Hypothalamus (tissue), 51 donors: ENCODE measurements around the gene CALD1.

ENCODE experiments used
- DNase-seq, 51 donors: peaks; one replicate each; lab custom pipeline; 2025; lab: John Stamatoyannopoulos, UW

CALD1 gene

DNA sequence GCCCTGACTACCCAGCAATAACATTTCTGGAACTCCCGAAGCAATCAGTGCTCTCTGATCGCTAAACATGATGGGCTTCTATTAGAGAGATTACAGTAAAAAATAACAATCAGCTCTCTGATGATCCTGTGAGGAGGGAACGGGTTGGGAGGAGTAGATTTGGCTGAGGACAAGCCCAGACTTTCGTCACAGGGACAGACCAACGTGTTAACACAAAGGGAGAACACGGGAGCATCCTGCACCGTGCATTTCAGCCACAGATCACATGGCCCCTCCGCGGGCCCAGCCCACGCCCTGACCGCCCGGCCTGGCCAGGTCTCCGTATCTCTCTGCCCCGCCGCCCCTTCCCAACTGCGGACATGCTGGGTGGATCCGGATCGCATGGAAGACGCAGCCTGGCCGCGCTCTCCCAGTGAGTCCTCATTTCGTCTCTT, 111.8 kb downstream of the CALD1 start:
- peak in 49 of 51 donors; percentile 27 to 89 (median 68) for DNase-seq

DNA sequence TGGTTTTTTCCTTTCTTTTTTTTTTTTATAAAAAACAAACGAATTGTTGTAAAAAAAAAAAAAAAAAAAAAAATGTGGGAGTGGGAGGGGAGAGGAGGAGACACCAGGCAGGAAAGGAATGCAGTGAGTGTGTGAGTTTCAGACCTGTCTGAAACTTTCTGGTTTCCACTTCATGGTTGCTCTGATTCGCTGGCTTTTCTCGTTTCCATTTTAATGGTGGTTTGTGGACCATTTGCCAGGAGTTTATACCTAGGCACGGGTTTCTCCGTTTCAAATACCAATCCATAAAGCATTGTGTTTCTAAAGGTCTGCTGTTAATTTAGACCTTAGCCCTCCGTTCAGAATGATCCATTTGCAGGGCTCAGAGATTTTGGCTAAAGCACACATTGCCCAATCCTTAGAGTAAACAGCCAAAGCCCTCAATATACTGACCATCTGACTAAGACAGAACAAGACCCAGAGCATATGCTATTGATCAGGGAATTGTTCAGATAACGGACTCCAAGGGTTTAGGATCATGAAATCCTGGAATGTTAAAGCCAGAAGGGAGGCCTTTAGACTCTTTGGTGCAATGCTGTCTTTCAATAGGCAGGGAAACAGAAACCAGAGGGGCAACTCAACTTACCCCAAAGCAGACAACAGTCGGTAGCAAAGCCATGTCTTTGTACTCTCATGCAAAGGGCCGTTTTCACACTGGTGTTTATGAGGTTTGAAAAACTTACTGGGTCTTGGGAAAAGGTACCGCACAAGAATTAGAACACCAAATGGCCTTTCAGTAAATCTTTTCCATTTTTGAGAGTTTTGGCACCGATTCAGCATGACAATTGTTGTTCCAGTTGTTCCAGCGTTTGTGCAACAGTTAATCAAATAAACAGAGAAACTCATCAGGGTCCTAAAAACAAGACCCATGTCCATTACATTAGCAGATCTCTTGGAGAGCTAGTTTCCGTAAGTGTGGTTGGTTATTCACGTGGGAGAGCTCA, 112.6 kb downstream of the CALD1 start:
- DNase-seq, result peak in 3 of 51 donors; percentile 25 to 76 (median 26)

DNA sequence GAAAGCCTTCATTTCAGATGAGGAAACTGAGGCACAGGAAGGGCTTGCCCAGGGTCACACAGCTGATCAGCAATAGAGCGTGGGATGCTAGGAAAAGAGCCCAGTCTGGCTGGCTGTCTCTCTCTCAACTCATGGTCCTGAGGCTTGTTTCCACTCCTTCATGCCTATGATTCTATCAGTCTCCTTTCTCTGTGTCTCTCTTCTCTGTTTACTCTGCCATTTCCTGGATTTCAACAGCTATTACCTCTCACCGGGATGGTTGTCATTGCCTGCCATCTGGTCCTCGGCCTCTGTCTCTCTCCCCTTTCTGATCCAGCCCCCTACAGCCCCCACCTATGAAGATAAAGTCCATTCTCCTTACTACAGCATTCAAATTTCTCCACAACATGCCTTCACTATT, 113.5 kb downstream of the CALD1 start:
- peak in 1 of 51 donors; percentile 13 for DNase-seq

DNA sequence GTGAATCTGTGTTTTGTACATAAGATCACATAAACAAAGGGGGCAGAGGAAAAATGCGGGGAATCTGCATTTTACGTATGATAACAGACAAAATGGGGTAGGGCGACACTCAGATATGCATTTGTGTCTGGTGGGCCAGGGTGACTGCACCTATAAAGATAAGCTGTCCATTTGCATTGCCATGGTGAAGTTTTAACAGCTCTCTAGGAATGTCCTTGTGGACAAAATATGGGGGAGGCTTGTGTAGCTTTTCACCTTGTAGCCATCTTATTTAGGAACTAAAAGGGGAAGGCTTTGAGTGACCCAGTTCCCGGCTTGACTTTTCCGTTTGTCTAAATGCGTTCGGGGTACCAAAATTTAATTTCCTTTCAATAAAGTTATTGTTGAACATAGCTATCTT, 114.5 kb downstream of the CALD1 start:
- no peak for DNase-seq

DNA sequence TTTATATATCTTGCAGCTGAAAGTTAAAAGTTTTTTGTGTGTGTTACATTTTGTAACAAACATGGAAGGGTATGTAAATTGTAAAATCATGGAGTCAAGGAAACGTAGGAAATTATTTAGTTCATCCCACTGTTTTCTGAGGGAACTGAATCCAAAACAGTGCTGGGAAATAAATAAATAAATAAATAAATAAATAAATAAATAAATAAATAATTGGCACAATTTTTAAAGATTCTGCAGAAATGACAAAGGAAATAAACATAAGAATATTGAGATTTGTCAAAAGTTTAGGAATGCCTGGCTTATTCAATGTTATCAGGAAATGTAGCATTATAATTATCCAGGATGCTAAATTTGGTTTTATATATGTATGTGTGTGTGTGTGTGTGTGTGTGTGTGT, 115.5 kb downstream of the CALD1 start:
- DNase-seq, result no peak

DNA sequence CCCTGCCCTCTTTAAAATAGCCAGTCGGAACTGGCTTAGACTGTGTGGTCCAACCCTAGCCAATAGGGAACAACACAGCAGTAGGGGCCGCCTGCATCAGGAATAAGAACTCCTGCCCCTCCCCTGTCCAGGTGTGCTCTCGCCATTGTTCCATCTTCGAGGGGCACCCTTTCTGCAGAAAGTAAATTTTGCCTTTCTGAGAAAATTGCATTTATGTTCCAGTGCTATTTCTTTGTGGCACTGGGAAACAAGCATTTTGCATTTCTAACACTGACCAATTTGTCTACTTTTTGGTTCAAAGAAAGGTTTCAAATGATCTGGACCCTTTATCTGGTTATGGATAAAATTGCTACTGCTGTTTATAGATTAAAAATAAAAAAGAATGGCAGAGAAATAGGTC, 116.6 kb downstream of the CALD1 start:
- no peak for DNase-seq

DNA sequence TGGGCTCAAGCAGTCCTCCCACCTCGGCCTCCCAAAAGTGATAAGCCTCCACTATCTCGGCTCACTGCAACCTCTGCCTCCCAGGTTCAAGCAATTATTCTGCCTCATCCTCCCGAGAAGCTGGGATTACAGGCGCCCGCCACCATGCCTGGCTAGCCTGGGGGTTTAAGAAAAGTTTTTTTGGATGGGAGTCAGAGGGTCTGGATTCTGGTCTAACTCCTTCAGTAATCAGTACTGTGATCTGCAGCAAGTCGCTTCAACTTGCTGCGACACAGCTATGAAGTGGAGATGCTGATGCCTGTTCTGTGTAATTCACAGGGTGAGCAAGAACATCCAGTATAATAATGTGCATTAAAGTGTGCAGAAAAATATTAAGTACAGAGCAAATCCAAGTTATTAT, 118.5 kb downstream of the CALD1 start:
- no peak for DNase-seq

DNA sequence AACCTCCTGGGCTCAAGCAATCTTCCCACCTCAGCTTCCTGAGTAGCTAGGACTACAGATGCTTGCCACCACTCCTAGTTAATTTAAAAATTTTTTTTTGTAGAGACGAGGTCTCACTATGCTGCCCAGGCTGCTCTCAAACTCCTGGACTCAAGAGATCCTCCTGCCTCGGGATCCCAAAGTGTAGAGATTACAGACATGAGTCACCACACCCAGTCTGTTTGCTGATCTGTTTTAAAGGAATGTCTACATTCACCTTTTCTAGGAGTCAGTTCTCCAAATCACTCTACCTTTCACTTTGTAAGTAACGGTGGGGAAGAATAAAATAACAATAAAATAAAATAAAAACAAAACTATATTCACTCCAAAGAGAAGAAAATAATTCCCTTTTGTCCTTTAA, 120.3 kb downstream of the CALD1 start:
- DNase-seq, result no peak

DNA sequence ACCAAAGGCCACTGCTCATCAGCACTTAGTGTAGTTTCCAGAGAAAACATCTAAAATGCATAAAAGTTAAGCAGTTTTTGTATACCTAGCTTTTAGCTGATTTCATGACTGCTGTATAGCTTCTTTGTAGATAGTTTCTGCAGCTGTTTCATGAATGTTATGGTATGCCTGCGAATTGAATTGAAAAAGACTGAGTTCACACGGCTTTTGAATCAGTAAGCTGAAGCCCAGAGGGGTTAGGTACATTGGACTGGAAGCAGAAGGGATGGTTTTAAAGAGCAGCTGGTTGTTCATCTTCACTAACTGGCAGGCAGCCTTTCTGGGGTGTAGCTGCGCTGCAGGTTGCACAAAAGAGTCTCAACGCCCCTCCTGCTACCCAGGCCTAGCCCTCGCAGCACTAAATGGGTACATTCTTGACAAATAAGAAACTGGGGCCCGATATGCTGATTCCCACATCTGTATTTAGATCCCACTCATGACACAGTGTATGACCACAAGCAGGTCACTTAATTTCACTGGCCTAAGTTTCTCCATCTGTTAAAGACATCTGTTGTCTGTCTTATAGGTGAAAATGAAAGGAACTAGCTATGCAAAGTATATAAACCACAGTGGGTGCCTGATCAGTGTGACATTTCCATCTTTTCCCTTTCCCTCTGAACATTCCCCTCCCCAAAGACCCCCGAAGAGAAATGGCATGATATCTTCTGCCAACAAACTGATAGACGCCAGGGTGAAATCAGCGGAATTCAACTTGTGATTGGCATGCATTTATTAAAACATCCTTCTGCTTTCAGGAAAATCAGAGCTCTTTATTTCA, 120.9 kb downstream of the CALD1 start:
- DNase-seq, result no peak

DNA sequence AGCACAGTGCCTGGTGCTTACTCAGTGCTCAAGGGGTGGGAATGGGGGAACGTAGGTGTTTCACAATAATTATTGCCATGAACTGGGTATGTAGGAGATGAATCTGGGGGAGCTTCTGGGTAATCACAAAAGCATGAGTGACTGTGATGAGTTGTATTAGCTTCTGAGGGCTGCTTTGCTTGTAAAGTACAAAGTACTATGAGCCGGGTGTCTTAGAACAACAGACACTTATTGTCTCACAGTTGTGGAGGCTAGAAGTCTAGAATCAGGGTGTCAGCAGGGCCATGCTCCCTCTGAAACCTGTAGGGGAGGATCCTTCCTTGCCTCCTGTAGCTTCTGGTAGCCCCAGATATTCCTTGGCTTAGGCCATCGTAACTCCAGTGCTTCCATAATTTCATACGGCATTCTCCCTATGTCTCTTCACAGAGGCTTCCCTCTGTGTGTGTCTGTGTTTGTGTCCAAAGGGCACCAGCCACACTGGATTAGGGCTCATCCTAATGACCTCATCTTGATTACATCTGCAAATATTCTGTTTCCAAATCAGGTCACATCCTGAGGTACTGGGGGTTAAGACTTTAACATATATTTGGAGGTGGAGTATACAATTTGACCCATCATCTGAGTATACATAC, 122.1 kb downstream of the CALD1 start:
- DNase-seq, result no peak

DNA sequence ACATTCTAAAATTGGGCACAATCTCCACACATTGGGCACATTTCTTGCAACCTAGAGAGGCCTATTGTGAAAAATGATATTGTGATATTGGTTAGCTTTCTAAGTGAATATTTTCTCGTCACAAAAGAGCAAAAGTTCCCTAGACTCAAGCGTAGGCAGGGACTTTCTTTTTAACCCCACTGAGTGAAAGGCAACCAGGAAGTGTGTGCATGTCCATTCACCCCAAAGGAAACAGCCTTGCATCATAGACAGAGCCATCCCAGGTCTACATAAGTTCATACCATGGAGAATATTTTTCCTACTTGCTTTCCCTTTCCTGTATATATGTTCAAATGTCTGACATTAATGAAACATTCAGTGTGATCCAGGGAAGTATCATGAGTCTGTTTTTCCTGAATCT, 122.6 kb downstream of the CALD1 start:
- no peak for DNase-seq

DNA sequence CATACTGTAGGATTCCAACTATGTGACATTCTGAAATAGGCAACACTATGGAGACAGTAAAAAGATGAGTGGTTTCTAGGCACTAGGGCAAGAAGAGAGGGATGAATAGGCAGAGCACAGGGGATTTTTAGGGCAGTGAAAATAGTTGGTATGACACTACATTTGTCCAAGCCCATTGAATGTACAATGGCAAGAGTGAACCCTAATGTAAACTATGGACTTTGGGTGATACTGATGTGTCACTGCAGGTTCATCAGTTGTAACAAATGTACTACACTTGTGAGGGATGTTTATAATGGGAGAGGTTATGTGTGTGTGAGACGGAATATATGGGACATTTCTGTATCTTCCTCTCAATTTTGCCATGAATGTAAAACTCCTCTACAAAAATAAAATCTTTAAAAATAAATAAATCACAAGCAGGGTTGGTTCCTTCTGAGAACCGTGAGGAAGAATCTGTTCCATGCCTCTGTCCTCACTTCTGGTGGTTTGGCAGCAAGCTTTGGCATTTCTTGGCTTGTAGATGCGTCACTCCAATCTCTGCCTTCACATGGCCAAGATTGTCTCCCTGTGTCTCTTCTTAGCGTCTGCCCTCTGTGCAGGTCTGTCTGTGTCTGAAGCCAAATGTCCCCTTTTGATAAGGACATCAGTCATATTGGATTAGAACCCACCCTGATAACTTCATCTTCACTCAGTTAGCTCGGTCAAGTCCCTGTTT, 123.8 kb downstream of the CALD1 start:
- no peak for DNase-seq

DNA sequence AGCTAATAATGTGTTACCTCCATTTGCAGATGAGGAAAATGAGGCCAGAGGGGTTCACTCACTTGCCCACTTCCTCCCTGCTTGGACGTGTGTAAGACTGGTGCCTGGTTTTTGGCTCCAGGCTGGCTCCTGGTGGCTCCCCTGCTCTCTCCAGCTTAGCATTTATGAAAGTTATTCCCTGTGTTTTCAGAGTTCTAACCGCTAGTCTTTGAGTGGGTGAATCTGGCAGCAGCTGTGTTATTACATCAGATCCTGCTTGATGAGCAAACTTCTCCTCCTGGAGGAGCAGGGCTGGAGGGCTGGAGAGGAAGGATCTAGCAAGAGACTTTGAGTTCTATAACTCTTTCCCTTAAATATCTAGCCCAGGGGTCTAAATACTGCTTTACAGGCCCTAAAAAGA, 125.9 kb downstream of the CALD1 start:
- DNase-seq, result peak in 1 of 51 donors; percentile 39

DNA sequence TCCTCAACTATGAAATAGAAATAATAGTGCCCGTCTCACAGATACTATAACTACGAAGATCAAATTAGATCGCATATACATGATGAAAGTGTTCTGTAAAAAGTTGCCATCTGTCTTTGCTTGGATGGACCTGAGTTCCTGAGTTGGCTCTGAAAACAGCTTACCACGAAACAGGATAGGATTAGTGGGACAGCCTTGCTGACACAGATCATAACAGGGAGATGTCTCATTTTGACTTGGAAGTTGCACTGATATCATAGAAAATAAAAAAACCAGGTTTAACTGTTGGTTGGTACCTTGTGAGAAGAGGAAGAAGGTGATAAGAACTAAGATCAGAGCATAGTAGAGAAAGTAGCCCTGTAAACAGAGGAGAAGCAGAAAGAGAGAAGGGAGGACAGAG, 127.6 kb downstream of the CALD1 start:
- no peak for DNase-seq

DNA sequence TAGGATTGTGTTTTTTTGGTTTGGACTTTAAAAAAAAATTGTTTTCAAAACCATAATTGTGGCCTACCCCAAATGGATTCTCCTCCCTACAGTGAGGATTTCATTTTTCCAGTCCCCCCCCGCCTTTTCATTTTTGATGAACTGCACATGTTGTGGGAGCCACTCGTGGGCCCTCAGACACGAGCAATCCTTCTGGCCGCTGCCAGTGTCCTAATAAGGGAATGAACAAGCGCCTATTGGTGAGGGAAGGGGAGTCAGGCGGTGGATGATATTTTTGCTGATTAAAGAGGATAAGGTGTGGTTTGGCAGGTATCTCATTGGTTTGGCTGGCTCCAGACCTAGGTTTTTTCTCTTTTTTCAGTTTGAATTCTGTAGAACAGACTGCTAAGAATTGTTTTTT, 128.2 kb downstream of the CALD1 start:
- no peak for DNase-seq

DNA sequence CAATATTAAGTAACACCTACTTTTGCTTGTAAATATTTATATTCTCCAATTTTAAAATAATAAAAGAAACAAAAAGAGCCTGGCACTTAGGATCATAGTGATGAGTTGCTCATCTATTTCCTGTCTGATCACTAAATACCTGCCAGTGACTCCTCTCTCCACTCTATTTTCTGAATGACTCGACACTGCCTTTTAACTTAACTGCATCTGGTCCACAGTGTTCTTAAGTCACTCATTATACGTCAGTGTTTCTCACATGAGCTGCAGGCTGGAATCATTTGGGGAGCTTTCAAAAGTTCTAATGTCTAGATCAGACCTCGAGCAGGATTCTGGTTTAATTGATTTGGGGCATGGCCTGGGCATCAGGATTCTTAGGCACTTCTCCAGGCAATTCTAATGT, 128.9 kb downstream of the CALD1 start:
- DNase-seq, result no peak

DNA sequence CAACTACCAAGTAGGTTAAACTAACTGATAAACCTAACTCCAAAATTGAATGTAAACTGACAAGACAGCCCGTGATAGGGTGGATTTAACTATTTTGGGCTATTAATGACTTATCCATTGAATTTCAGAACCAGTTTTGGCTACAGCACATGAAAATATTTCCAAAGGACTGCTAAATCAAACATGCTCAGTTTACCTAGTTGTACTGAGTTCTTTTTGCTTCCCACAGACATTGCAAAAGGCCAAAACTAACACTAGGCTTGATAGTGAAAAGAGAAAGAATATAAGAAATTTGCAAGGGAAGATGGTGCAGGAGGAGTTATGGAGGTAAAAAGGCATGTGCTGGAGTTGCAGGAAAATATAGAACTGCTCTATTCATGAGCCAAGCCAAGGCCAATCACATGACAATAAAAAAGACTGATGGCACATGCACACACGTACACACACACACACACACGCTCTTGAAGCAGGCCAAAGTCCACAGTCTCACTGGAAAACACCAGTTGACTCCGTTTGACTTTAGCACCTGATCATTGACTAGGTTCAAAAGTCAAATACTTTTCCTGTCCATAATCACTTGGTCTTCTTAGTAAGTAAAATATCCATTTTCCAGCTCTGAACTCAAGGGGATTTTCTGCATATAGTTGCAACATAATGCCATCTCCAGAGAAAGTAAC, 130.9 kb downstream of the CALD1 start:
- DNase-seq, result no peak

DNA sequence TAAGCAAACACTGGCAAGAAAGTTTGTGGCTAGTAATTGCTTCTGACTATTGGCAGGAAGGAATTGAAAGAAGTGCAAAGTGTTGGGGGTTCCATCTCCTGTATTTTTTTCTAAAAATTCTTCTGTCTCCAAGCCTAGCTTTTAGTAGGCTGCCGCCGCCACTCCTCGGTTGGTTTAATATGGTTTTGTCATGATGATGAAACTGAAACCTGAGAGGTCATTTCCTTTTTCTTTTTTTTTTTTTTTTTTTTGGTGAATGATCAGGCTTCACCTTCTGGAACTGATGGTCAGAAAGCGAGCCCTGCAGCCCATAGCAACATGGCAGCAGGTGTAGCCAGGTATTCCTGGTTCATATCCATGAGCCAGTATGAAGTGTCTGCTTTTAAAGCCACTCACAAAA, 131.5 kb downstream of the CALD1 start:
- no peak for DNase-seq

DNA sequence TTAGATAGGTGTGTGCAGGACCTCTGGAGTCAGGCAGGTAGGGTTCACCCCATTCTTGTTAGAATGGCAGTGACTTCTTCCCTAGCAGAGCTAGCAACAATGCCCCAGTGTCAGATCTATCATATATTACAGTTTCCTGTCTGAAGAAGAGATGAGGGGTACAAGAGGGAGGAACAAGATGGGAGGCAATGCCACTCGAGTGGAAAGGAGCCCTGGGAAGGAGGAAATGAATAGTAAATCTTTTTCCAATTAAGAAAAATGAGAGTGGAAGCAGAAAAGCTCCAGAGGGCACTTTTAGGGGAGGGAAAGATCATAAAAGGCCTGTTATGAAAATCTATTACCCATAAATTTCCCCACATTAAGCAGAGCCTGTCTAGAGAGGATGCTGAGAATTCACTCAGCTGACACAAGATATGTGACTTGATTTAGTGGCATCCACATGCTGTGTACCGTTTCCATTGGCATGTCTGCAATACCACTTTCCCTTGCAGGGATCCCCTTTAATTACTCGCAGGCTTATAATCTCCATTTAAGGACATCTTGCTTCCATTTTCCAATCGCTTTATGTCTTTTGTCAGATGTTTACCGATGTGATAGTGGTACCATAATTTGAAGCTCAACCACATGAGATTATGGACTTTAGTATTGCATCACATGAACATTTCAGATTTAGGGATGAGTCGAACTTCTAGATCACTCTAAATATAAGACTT, 136.9 kb downstream of the CALD1 start:
- no peak for DNase-seq
